ENCODE results near the gene TRIM28. TPM values are rescaled to one million over a fixed set of nuclear protein-coding genes. Genes with fewer than 3 reads are reported as not detected.
"Not testable (repeated sequence)": the region's sequence is repeated elsewhere in the genome, so short reads cannot be mapped to it uniquely, and the experiment has no call there.

The TRIM28 gene
- total and polyA plus RNA-seq, 5 donors = 98.7 to 161 (median 142) TPM

DNA sequence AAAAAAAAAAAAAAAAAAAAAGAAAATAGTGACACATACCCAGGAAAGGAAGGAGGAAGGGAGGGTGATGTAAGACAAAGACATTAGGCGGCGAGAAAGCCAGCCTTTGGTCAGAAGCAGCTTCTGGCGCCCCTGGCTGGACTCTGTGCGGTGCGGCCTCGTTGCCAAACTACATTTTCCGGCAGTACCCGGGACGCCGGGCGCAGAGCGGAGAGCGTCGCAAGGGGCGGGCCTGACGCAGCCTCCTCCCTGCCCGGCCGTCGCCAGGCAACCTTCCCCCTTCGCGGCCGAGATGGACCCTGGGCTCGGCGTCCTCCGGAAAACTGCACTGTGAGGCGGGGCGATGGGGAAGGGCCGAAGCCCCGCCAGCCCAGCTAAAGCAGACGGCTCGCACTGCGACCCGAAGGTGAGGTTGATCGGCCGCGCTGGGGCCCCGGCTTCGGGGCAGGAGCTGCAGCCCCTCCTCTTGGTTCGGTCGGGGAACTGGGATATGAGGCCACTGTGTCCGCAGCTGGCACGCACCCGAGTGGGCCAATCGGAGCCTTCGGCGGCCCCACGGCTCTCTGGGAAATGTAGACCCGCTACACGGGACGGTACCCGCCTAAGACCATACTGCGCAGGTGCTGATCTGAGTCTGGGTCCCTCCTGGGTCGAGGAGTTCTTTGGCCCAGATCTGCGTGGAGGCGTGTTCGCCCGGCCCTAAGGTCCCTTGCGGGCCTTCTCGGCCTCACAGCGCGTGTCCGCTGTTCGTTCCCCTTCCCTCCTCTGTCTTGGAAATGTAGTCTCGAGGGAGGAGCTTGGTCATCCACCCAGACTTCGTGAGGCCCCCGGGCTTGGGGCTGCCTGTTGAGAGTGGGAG is 31.5 kb downstream of the TRIM28 start:
- H3K4me1 ChIP-seq (ENCODE audit: control insufficient read depth, insufficient read depth, low read length) = peaks cover 3% of the 10 kb centered on the region
- ATAC-seq = peak; percentile 79 to 80

GRCh38 chr19:58577581-58577980 is 33.7 kb downstream of the TRIM28 start:
- intact Hi-C loops (cut with DNase I); H3K4me3 ChIP-seq (ENCODE audit: low read length); H3K27me3 ChIP-seq (ENCODE audit: control insufficient read depth, insufficient read depth); H3K4me1 ChIP-seq (ENCODE audit: control insufficient read depth, insufficient read depth, low read length); H3K27ac ChIP-seq (ENCODE audit: low read length); H3K9me3 ChIP-seq (ENCODE audit: control insufficient read depth, low read length); ATAC-seq: not testable (repeated sequence)
- WGBS = 96% methylated on average over 2 of the region's 2 CpGs
- peak in 1 of 3 donors; percentile 23 for DNase-seq

More for the DNA sequence above, 31.5 kb downstream of the TRIM28 start:
- Histone ChIP-seq H3K27me3 (ENCODE audit: control insufficient read depth, insufficient read depth) (no peaks in the 10 kb centered on the region), H3K27ac (ENCODE audit: low read length) (peak overlapping the region; percentile 69), H3K9me3 (ENCODE audit: control insufficient read depth, low read length) (no peaks in the 10 kb centered on the region), H3K4me3 (ENCODE audit: low read length) (peak overlapping the region; percentile 46)
- peak; percentile 94 to 97 (median 97) for DNase-seq
- under 1% methylated on average over 66 of the region's 66 CpGs for WGBS
- intact Hi-C loops (cut with DNase I) = no loop called here

GRCh38 chr19:58578012-58578925 is 34.4 kb downstream of the TRIM28 start:
- Histone ChIP-seq H3K4me1 (ENCODE audit: control insufficient read depth, insufficient read depth, low read length) (no peaks in the 10 kb centered on the region), H3K9me3 (ENCODE audit: control insufficient read depth, low read length) (no peaks in the 10 kb centered on the region), H3K4me3 (ENCODE audit: low read length) (no peak overlapping the region), H3K27me3 (ENCODE audit: control insufficient read depth, insufficient read depth) (no peaks in the 10 kb centered on the region), H3K27ac (ENCODE audit: low read length) (no peak overlapping the region)
- no peak for ATAC-seq
- WGBS = 89% methylated on average over 11 of the region's 11 CpGs
- DNase-seq = peak in 2 of 3 donors; percentile 37 to 38
- intact Hi-C loops (cut with DNase I) = no loop called here

- ATAC-seq (no peak), DNase-seq (peak in 2 of 3 donors; percentile 22 to 23)
- Histone ChIP-seq H3K27me3 (ENCODE audit: control insufficient read depth, insufficient read depth) (no peaks in the 10 kb centered on the region), H3K9me3 (ENCODE audit: control insufficient read depth, low read length) (no peaks in the 10 kb centered on the region), H3K27ac (ENCODE audit: low read length) (no peak overlapping the region), H3K4me1 (ENCODE audit: control insufficient read depth, insufficient read depth, low read length) (no peaks in the 10 kb centered on the region), H3K4me3 (ENCODE audit: low read length) (no peak overlapping the region)
- 89% methylated on average over 8 of the region's 8 CpGs for WGBS
- intact Hi-C loops (cut with DNase I) = no loop called here
These were observed 35.7 kb downstream of the TRIM28 start for GRCh38 chr19:58579473-58580142.

GRCh38 chr19:58581227-58582141 is 37.6 kb downstream of the TRIM28 start:
- Histone ChIP-seq H3K9me3 (ENCODE audit: control insufficient read depth, low read length) (no peaks in the 10 kb centered on the region), H3K27ac (ENCODE audit: low read length) (no peak overlapping the region), H3K4me1 (ENCODE audit: control insufficient read depth, insufficient read depth, low read length) (no peaks in the 10 kb centered on the region), H3K4me3 (ENCODE audit: low read length) (no peak overlapping the region), H3K27me3 (ENCODE audit: control insufficient read depth, insufficient read depth) (no peaks in the 10 kb centered on the region)
- WGBS = 71% methylated on average over 62 of the region's 62 CpGs
- intact Hi-C loops (cut with DNase I) = no loop called here
- peak; percentile 86 to 94 (median 94) for DNase-seq
- ATAC-seq = peak; percentile 89 to 90

DNA sequence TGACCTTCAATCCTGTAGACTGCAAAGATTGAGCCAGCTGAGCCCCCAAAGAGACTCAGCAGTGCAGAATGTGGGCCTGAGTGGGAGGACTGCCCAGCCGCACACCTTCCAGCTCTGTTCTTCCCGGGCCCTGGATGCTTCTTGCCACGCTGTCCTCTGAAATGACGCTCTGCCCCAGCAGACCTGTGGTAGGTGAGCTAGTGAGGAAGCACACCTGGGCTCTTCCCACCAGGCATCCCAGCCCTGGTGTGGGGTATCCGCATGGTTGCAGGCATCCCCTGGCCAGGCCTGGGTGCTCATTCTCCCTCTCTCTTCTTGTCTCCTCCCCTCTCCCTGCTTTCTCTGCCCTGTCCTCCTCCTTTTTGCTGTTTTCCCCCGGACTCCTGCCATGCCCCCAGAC is 39.1 kb downstream of the TRIM28 start:
- peak in 2 of 3 donors; percentile 20 to 54 for DNase-seq
- Histone ChIP-seq H3K4me3 (ENCODE audit: low read length) (no peak overlapping the region), H3K27me3 (ENCODE audit: control insufficient read depth, insufficient read depth) (no peaks in the 10 kb centered on the region), H3K9me3 (ENCODE audit: control insufficient read depth, low read length) (no peaks in the 10 kb centered on the region), H3K4me1 (ENCODE audit: control insufficient read depth, insufficient read depth, low read length) (no peaks in the 10 kb centered on the region), H3K27ac (ENCODE audit: low read length) (no peak overlapping the region)
- intact Hi-C loops (cut with DNase I) = no loop called here
- WGBS = 95% methylated on average over 6 of the region's 6 CpGs
- ATAC-seq = no peak

- Histone ChIP-seq H3K27me3 (ENCODE audit: control insufficient read depth, insufficient read depth) (no peaks in the 10 kb centered on the region), H3K4me3 (ENCODE audit: low read length) (no peak overlapping the region), H3K27ac (ENCODE audit: low read length) (no peak overlapping the region), H3K4me1 (ENCODE audit: control insufficient read depth, insufficient read depth, low read length) (no peaks in the 10 kb centered on the region), H3K9me3 (ENCODE audit: control insufficient read depth, low read length) (no peaks in the 10 kb centered on the region)
- DNase-seq (peak in 1 of 3 donors; percentile 24), ATAC-seq (no peak)
- 85% methylated on average over 9 of the region's 9 CpGs for WGBS
- intact Hi-C loops (cut with DNase I) = no loop called here
These were observed 40.9 kb downstream of the TRIM28 start for GRCh38 chr19:58584498-58585441.

DNA sequence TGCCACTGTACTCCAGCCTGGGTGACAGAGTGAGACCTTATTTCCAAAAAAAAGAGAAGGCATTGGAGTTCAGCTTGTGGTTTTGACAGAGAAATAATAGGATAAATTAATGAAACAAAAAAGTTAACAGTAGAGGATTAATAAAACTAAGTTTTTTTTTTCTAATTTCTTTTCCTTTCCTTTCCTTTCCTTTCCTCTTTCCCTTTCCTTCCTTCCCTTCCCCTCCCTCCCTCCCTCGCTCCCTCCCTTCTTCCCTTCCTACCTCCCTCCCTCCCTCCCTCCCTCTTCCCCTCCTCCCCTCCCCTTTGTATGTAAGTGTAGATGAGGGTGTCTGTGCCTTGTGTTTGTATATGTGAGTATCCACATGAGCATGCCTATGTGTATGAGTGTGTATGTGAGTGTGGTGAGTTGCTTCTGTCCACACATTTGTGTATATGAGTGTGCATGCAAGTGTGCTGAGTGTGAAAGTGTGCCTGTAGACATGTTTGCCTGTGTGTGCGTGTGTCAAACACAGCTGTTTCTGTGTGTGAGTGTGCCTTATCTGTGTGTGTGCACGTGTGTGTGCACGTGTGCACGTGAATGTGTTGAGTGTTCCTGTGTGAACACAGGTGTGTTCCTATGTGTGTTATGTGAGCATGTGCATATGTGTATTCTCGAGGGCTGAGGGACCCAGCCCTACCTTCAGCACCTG is 41.7 kb downstream of the TRIM28 start:
- Histone ChIP-seq H3K4me3 (ENCODE audit: low read length) (no peak overlapping the region), H3K9me3 (ENCODE audit: control insufficient read depth, low read length) (no peaks in the 10 kb centered on the region), H3K4me1 (ENCODE audit: control insufficient read depth, insufficient read depth, low read length) (no peaks in the 10 kb centered on the region), H3K27me3 (ENCODE audit: control insufficient read depth, insufficient read depth) (no peaks in the 10 kb centered on the region), H3K27ac (ENCODE audit: low read length) (no peak overlapping the region)
- ATAC-seq = no peak
- intact Hi-C loops (cut with DNase I) = no loop called here
- peak in 1 of 3 donors; percentile 11 for DNase-seq
- 84% methylated on average over 6 of the region's 6 CpGs for WGBS
